Stimulated activated CD4-positive, alpha-beta T cell treated with anti-CD3 and anti-CD28 coated beads, Interleukin-15, amount 100 ng/mL, for 48 hours (primary cell): ENCODE data around the gene KDM4F.
A peak's percentile ranks its signal among the peaks of the same experiment; 100 is the strongest.

ENCODE experiments used
- DNase-seq, 2 donors: peaks; one replicate each; pipeline ENCODE4 v3.0.0-alpha.2; 2020; ENCODE audit warnings: low read depth in 2 of 2

KDM4F gene

DNA sequence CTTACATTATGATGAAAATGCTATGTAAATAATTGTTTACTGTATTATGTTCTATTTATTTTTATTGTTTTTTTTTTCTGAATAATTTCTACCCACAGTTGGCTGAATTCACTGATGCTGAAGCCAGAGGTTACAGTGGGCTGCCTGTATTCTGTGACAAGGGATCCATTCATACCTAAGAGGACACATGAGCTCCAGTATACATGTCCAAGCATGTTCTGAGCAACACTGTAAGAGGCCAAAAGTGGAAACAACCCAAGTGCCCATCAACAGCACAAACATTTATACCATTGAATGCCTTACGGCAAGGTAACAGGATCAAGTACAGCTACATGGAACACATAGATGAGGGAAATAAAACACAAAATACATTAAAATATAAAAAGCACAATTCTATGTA, 16.1 kb downstream of the KDM4F start:
- DNase-seq = no peak

DNA sequence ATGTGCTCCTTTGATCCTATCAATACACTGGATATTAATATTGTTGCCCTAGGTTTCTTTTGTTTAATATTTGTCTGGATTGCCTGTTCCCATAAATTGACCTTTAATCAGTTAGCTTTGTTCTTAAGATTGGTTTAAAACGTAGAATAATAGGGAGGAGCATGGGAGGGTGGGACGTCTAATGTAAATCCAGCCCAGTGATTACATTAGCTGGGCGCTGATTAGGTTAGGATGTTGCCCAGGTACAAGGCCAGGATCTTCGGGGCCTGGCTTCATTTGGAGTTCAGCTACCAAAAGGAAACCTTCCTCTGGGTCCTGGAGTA, 17.5 kb downstream of the KDM4F start, which contains the start of gene SRSF8:
SRSF8 (plus strand) TSS at position 204 of the 323 bp plus-strand sequence. CDS start 308 bp downstream, outside the sequence.
- DNase-seq = no peak

DNA sequence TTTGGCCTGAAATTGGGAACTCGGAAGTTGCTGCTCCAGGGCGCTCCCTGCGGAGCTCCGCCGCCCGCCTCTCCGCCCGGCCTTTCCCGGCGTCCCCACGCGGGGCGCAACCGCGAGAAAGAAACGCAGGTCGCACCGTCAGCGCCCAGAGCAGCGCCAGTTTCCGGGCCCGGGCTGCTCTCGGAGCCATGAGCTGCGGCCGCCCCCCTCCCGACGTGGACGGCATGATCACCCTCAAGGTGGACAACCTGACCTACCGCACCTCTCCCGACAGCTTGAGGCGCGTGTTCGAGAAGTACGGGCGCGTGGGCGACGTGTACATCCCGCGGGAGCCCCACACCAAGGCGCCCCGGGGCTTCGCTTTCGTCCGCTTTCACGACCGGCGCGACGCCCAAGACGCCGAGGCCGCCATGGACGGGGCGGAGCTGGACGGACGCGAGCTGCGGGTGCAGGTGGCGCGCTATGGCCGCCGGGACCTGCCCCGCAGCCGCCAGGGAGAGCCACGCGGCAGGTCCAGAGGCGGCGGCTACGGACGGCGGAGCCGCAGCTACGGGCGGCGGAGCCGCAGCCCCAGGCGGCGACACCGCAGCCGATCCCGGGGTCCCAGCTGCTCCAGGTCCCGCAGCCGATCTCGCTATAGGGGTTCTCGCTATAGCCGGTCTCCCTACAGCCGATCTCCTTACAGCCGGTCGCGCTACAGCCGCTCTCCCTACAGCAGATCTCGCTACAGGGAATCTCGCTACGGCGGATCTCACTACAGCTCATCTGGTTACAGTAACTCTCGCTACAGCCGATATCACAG, 18.0 kb downstream of the KDM4F start:
- peak; percentile 61 to 66 for DNase-seq

DNA sequence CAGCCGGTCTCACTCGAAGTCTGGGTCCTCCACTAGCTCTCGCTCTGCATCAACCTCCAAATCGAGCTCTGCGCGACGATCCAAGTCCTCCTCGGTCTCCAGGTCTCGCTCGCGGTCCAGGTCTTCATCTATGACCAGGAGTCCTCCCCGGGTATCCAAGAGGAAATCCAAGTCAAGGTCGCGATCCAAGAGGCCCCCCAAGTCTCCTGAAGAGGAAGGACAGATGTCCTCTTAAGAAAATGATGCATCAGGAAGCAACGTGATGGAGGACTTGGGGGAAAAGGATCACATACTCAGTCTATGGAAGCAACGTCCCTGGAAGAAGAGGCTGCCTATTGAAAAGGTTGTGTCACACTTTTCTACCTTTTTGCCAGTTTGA, 18.6 kb downstream of the KDM4F start:
- no peak for DNase-seq

- DNase-seq = peak; percentile 38 to 50
Observed at GRCh38 chr11:95068549-95068948, 19.3 kb downstream of the KDM4F start.

DNA sequence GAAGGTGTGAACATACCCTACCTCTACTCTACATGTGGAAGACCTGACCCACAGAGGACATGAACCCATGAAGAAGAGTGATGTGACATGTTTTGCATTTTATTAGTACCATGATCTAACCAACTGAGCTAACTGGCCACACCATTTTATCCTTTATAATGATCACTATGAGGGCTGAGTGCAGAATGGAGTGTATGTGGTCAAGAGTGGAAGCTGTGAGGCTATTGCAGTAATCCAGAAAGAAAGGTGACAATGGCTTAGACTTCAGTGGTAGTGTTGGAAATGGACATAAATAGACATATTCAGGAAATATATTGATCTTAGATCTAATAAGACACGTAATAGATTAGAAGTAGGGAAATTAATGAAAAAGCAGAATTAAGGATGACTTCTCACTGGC, 21.2 kb downstream of the KDM4F start:
- no peak for DNase-seq

- no peak for DNase-seq
Observed at GRCh38 chr11:95072948-95073347, 23.7 kb downstream of the KDM4F start.

DNA sequence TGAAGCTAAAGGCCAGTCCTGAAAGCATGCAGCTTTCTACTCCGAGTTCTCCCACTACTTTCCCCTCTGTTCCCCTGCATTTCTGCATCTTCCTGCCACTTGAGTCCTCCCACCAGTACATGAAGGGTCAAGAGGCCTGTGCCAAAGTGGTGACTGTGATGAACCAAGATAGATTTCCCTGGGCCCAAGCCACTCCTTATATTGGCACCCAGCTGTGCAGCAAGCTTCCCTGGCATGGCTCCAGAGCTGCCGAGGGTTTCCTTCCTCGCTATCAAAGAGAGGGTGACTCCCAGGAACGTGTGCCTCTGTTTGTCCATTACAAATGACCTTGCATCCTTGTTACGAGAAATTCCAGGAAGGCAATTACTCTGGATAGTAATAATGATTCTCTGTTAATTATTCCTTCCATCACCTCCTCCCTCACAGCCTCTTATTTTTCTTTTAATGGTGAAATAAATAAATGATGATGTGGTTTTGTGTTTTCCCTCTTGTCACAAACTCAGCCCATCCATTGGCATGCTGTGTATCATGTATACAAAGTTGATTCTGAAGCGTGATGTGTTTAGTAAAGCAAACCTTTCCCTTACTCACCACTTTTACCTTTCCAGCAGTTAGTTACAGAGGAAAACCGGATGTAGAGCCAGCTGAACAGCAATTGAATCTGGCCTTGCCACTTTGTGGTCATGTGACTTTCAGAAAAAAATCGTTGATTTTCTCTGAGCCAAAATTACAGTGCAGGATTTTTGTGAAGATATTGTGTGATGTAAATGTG, 25.8 kb downstream of the KDM4F start:
- DNase-seq = no peak

GRCh38 chr11:95076416-95076815, 27.2 kb downstream of the KDM4F start:
- DNase-seq = no peak

- no peak for DNase-seq
Observed at GRCh38 chr11:95076981-95077380, 27.8 kb downstream of the KDM4F start.

DNA sequence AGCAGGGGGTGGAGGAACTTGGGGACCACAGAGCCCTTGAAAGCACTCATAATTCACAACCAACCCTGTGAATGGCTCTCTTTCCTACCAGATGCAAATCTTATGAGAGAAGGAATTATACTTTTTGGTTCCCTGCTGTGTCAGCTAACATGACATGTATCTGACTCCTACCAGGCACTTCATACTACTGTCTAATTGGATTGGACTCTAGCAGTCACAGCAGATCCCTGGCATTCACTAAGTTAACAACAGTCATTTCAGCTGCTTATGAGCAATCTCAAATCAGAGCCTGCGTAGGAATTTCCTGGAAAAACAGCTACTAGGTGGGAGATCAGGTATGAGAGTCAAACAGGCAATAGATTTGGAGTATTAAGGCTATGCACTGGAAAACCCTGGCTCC, 29.3 kb downstream of the KDM4F start:
- no peak for DNase-seq

DNA sequence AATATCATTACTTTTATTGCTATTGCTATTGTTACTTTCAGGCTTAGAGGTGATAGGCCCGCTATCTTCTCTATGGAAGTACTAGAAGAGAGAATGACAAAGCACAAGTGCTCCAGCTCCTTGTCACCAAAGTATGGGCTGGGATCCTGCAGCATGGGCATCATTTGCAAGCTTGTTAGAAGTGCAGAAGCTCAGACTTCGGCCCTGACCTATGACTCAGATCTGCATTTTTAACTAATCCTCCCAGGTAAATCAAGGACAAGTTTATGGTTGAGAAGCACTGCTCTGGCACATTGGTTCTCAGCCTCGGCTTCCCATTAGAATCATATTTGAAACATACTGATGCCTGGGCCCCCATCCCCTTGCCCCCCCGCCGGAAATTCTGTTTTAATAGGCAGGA, 31.8 kb downstream of the KDM4F start:
- DNase-seq = no peak

GRCh38 chr11:95081412-95081811, 32.2 kb downstream of the KDM4F start:
- no peak for DNase-seq

DNA sequence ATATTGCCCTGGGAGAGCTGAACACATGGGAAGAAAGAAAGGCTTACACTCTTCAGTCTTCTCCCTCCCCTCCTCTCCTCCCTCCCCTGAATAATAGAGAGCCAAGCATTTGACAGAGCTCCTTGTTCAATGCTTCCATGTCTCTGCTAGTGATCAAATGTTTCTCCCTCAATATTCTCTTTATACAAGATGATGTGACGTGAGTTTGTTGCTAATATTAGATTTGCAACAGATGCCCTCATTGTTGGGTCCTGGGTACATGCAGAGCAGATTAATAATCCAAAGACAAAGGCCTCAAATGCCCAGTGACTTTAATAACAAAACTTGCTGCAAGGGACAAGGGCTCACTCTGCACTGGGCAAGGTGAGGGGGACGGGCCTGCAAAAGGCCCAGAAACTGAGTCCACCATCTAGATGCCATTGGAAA, 33.4 kb downstream of the KDM4F start:
- no peak for DNase-seq

GRCh38 chr11:95084509-95084908, 35.3 kb downstream of the KDM4F start:
- DNase-seq = peak; percentile 53 to 55

DNA sequence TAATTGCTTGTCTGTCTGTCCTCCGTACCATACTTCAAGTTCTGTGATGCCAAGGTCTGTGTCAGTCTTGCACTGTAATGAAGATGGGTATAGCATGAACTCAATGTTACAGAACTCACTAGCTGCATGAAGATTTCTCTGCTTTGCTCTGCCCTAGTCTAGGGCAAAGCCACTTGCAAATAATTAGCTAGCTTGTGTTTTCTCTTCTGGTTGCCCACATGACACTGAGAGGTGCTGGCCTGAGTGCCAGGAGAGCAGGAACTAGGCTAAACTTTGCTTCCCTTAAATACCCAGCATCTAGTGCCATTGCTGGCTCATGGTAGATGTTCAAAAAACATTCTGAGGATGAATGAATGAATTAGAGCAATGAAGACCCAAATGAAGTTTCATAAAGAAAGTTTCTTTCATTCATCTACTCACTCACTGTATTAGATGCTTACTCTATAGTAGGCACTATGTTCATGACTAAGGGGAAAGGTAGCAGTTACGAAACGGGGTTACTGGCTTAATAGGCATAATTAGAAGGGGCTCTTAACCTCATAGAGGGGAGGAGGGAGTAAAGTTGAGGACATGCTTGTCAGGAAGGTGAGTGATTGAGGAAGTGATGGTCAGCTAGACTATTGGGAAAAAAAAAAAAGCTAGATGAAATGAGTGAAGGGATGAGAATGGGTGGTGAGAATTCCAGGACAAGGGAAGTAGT, 36.0 kb downstream of the KDM4F start:
- DNase-seq = no peak

DNA sequence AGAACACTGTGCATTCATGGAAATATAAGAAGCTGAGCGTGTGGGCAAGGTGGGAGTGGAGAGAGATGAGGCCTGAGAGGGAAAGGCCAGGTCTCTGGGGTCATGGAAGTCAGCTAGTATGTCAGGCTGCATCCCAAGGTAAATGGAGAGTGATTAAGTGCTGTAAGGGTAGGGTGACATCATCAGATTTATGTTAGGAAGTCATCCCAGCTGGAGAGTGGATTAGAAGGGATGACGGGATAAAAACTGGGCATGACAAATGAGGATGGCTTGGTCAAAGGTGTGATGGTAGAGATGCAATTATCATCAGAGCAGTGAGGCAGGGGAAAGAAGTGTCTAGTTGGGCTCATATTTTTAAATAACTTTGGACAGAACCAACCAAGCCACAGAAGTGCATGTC, 36.9 kb downstream of the KDM4F start:
- no peak for DNase-seq

- DNase-seq = no peak
Observed at GRCh38 chr11:95086836-95087570, 37.8 kb downstream of the KDM4F start.

- no peak for DNase-seq
Observed at GRCh38 chr11:95088946-95089619, 39.9 kb downstream of the KDM4F start.

DNA sequence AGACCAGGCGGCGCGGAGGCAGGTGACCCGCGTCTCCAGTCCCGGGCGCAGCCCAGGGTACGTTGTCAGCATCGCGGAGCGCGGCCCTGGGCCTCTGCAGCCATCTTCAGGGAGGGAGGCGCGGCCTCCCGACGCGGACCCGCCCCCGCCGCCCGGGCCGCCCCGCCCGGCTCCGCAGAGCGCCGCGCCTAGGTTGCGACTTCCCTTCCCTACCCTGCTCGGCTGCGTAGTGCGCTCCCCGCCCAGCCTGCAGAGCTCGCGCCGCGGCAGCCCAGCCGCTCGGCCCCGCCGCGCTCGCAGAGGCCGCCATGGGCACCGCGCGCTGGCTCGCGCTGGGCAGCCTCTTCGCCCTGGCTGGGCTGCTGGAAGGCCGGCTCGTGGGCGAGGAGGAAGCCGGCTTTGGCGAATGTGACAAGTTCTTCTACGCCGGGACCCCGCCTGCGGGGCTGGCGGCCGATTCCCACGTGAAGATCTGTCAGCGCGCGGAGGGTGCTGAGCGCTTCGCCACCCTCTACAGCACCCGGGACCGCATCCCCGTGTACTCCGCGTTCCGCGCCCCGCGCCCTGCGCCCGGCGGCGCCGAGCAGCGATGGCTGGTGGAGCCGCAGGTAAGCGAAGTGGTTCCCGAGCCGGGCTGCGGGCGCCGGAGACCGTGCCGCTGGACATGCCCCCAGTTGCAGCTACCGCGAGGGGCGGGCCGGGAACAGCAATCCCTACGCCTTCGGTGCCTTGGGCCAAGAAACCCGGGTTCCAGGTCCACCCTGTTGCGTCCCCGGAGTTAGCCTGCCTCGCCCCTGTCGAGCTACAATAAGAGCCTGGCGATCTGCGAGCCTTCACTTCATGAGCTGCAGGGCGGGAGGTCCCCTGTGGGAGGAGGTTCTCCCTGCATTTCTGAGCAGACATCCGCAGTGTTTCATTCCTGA, 40.7 kb downstream of the KDM4F start, which contains the start of gene ENDOD1:
ENDOD1 (plus strand) TSS at position 227 of the 923 bp plus-strand sequence; CDS start at position 309, 82 bp downstream.
- peak; percentile 64 to 76 for DNase-seq
